ENCODE data around the gene NUDT10.

NUDT10 gene

DNA sequence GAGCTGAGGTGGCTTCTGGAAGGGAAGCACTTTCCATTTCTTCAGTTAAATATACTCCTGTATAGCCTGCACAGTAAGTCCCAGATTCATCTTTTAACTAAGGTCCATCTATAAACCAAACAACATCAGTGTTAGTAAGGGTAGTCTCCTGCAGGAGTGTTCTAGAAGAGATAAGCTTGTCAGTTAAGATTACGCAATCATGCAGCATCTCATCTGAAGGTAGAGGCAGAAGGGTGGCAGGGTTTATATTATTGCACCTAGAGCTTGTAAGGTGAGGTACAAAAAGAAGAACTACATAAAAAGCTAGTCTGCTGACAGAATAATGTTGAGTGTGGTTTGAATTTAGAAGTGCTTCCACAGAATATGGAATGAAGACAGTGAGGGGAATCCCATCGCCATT is 44.0 kb downstream of the NUDT10 start:
- Histone ChIP-seq H3K9ac (ENCODE audit: insufficient read length) (no peak overlapping the region), H3K27ac (no peak overlapping the region), H3K9me3 (ENCODE audit: low read depth, low read length) (no peaks in the 10 kb centered on the region), H3K4me3 (no peak overlapping the region), H3K36me3 (ENCODE audit: insufficient read depth, low read length) (no peaks in the 10 kb centered on the region)
- DNase-seq (ENCODE audit: low read depth, low spot score) = no peak
- TF ChIP-seq FOXP2 (optimal IDR thresholded peaks at IDR 0.05; ENCODE audit: control extremely low read depth, extremely low read length, insufficient read depth) (no peak), POLR2AphosphoS5 (IDR thresholded peaks at IDR 0.05; ENCODE audit: borderline replicate concordance, low read depth, low read length) (no peak), EZH2 (IDR thresholded peaks at IDR 0.05) (no peak)
